ENCODE data around the gene DPRX. TPM values are rescaled to one million over a fixed set of nuclear protein-coding genes. Genes with fewer than 3 reads are reported as not detected.

The DPRX gene
- total and polyA plus RNA-seq, 2 of the 13 experiments (the other 11 are each of a cell fraction or from before 2014, with no cell fraction given): not detected

DNA sequence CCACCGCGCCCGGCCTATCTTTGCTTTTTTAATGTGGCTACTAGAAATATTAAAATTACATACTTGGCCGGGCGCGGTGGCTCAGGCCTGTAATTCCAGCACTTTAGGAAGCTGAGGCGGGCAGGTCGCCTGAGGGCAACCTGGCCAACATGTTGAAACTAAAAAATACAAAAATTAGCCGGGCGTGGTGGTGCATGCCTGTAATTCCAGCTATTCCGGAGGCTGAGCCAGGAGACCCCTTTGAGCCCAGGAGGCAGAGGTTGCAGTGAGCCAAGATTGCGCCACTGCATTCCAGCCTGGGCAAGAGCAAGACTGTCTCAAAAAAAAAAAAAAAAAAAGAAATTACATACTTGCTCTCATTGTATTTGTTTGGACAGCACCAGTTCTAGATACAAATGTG lies 34.8 kb upstream of the DPRX start:
- no TSS peak for BruUV-seq (replicated peaks)
- H3K36me3 ChIP-seq (replicated peaks in 1 of 2; ENCODE audit: control insufficient read depth in 1 of 2, insufficient read depth in 2 of 2, low read length in 2 of 2): no peaks in the 10 kb centered on the region
- peaks cover 46% of the 10 kb centered on the region for H3K4me1 ChIP-seq (ENCODE audit: insufficient read depth, low read length)
- H3K79me2 ChIP-seq (ENCODE audit: insufficient read depth, low read length): no peaks in the 10 kb centered on the region
- in situ Hi-C loops (cut with HindIII; ENCODE audit: extremely low pct_ligation_motif_present, low pct_unique_long_range_greater_than_20kb) (loop anchor here (10.0 kb wide), 1 partner anchor 58 kb away; no protein-coding TSS in a partner anchor), intact Hi-C loops (cut with micrococcal nuclease; ENCODE audit: unreplicated experiment) (loop anchor here (10.0 kb wide), 1 partner anchor 58 kb away; no protein-coding TSS in a partner anchor)
- peak; percentile 63 for DNase-seq (ENCODE audit: low spot score)
- no peak overlapping the region for H3K27ac ChIP-seq (ENCODE audit: extremely low read length, insufficient read depth, low read length)
- no peak for FAIRE-seq
- no peak overlapping the region for H2AFZ ChIP-seq (ENCODE audit: low read length)
- no peak overlapping the region for H3K9ac ChIP-seq (ENCODE audit: insufficient read depth, low read depth, low read length)
- H3K9me3 ChIP-seq (ENCODE audit: low read length): no peaks in the 10 kb centered on the region
- POLR2A ChIA-PET: no interaction called here
- no peaks in the 10 kb centered on the region for H3K27me3 ChIP-seq (ENCODE audit: control insufficient read depth in 1 of 2, insufficient read depth in 2 of 2, low read length in 2 of 2)
- no peaks in the 10 kb centered on the region for H4K20me1 ChIP-seq (ENCODE audit: insufficient read depth, low read length)
- 75% methylated on average over 12 of the region's 12 CpGs for WGBS (ENCODE audit: low lambda C conversion rate)
- ATAC-seq: peak; percentile 53; the same call in 2 of the 3 replicates
- CTCF ChIA-PET (ENCODE audit: low intra/inter-chr PET ratio, low total read pairs): no interaction called here
- H3K4me2 ChIP-seq (ENCODE audit: low read depth, low read length): no peak overlapping the region
- no peak overlapping the region for H3K4me3 ChIP-seq (replicated peaks in 1 of 3; ENCODE audit: insufficient read depth in 1 of 3, low read depth in 2 of 3, low read length in 3 of 3)
- TF ChIP-seq ZNF883 (CRISPR knock-in tag; IDR thresholded peaks at IDR 0.05; ENCODE audit: not compliant biosample characterization) (no peak), AHR (CRISPR knock-in tag; IDR thresholded peaks at IDR 0.05) (no peak), ZNF225 (CRISPR knock-in tag; IDR thresholded peaks at IDR 0.05) (no peak), ZNF317 (CRISPR knock-in tag; IDR thresholded peaks at IDR 0.05) (no peak), POLR2AphosphoS2 (IDR thresholded peaks at IDR 0.05; ENCODE audit: low read depth, low read length) (no peak), ZSCAN20 (CRISPR knock-in tag; IDR thresholded peaks at IDR 0.05; ENCODE audit: borderline replicate concordance) (no peak), ZNF644 (CRISPR knock-in tag; IDR thresholded peaks at IDR 0.05; ENCODE audit: low read depth) (no peak), HNF4G (IDR thresholded peaks at IDR 0.05; ENCODE audit: borderline replicate concordance, low read depth, low read length) (peak; percentile 58; the same call in 1 of the 2 replicates), HNF4G (CRISPR knock-in tag; IDR thresholded peaks at IDR 0.05; ENCODE audit: borderline replicate concordance, low read depth) (no peak), ZFP37 (CRISPR knock-in tag; IDR thresholded peaks at IDR 0.05; ENCODE audit: borderline replicate concordance) (no peak), PLRG1 (conservative IDR thresholded peaks at IDR 0.05) (no peak), HOXA5 (CRISPR knock-in tag; IDR thresholded peaks at IDR 0.05) (no peak), XBP1 (CRISPR knock-in tag; IDR thresholded peaks at IDR 0.05) (no peak), CEBPG (CRISPR knock-in tag; IDR thresholded peaks at IDR 0.05) (peak; percentile 82), DR1 (CRISPR knock-in tag; IDR thresholded peaks at IDR 0.05) (no peak), EP300 (IDR thresholded peaks at IDR 0.05; ENCODE audit: low read depth in 2 of 2, low read length in 2 of 2) (peak in 1 of 2 experiments; percentile 50; a peak in 1 of 4 replicates), EP300 (CRISPR knock-in tag; IDR thresholded peaks at IDR 0.05; ENCODE audit: borderline replicate concordance) (no peak), EZH2 (conservative IDR thresholded peaks at IDR 0.05; ENCODE audit: low read depth, low read length) (no peak), KLF11 (CRISPR knock-in tag; IDR thresholded peaks at IDR 0.05) (no peak), ZBTB7B (CRISPR knock-in tag; IDR thresholded peaks at IDR 0.05) (0 out of 2 replicates have a peak, but pooled peaks have one; percentile 43)
- TF ChIP-seq, protein P1, sequence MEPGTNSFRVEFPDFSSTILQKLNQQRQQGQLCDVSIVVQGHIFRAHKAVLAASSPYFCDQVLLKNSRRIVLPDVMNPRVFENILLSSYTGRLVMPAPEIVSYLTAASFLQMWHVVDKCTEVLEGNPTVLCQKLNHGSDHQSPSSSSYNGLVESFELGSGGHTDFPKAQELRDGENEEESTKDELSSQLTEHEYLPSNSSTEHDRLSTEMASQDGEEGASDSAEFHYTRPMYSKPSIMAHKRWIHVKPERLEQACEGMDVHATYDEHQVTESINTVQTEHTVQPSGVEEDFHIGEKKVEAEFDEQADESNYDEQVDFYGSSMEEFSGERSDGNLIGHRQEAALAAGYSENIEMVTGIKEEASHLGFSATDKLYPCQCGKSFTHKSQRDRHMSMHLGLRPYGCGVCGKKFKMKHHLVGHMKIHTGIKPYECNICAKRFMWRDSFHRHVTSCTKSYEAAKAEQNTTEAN (CRISPR knock-in tag; conservative IDR thresholded peaks at IDR 0.05): no peak
- TF ChIP-seq, protein P2, sequence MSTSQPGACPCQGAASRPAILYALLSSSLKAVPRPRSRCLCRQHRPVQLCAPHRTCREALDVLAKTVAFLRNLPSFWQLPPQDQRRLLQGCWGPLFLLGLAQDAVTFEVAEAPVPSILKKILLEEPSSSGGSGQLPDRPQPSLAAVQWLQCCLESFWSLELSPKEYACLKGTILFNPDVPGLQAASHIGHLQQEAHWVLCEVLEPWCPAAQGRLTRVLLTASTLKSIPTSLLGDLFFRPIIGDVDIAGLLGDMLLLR (CRISPR knock-in tag; IDR thresholded peaks at IDR 0.05): no peak
- TF ChIP-seq, protein P3, sequence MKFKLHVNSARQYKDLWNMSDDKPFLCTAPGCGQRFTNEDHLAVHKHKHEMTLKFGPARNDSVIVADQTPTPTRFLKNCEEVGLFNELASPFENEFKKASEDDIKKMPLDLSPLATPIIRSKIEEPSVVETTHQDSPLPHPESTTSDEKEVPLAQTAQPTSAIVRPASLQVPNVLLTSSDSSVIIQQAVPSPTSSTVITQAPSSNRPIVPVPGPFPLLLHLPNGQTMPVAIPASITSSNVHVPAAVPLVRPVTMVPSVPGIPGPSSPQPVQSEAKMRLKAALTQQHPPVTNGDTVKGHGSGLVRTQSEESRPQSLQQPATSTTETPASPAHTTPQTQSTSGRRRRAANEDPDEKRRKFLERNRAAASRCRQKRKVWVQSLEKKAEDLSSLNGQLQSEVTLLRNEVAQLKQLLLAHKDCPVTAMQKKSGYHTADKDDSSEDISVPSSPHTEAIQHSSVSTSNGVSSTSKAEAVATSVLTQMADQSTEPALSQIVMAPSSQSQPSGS (CRISPR knock-in tag; IDR thresholded peaks at IDR 0.05): no peak
- TF ChIP-seq, protein P4, sequence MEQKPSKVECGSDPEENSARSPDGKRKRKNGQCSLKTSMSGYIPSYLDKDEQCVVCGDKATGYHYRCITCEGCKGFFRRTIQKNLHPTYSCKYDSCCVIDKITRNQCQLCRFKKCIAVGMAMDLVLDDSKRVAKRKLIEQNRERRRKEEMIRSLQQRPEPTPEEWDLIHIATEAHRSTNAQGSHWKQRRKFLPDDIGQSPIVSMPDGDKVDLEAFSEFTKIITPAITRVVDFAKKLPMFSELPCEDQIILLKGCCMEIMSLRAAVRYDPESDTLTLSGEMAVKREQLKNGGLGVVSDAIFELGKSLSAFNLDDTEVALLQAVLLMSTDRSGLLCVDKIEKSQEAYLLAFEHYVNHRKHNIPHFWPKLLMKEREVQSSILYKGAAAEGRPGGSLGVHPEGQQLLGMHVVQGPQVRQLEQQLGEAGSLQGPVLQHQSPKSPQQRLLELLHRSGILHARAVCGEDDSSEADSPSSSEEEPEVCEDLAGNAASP (CRISPR knock-in tag; IDR thresholded peaks at IDR 0.05; ENCODE audit: borderline replicate concordance): peak; percentile 31; the same call in 1 of the 2 replicates
